GM12874 (cell line): Measurements from ENCODE around the gene EMP1.

ENCODE experiments used
- CTCF ChIP-seq: IDR thresholded peaks from 2 replicates; pipeline ENCODE4 v1.5.1; 2011; ENCODE audit warnings: low read depth, mild to moderate bottlenecking, control low read depth, low read length, moderate library complexity; ENCODE audit not compliant: insufficient read depth

The EMP1 gene

GRCh38 chr12:13218641-13219040 lies 22.1 kb downstream of the EMP1 start:
- no peak for TF ChIP-seq CTCF

- TF ChIP-seq CTCF: no peak
Observed at GRCh38 chr12:13219320-13219719, 22.8 kb downstream of the EMP1 start.

- TF ChIP-seq CTCF: no peak
Observed at GRCh38 chr12:13220838-13221237, 24.3 kb downstream of the EMP1 start.

GRCh38 chr12:13222076-13222475 lies 25.6 kb downstream of the EMP1 start:
- no peak for TF ChIP-seq CTCF

- TF ChIP-seq CTCF: no peak
Observed at GRCh38 chr12:13223179-13223804, 26.8 kb downstream of the EMP1 start.

GRCh38 chr12:13223941-13224340 lies 27.4 kb downstream of the EMP1 start:
- no peak for TF ChIP-seq CTCF

GRCh38 chr12:13227191-13227590 lies 30.7 kb downstream of the EMP1 start:
- no peak for TF ChIP-seq CTCF
